NCI-H2029 treated with DMSO at 0.1 percent for 48 hours (cell line): Measurements from ENCODE around the gene GSG1.
"Not testable (repeated sequence)": the region's sequence is repeated elsewhere in the genome, so short reads cannot be mapped to it uniquely, and the experiment has no call there.

ENCODE experiments used
- DNase-seq: peaks from one replicate; lab custom pipeline; 2025; lab: John Stamatoyannopoulos, UW

Gene GSG1

DNA sequence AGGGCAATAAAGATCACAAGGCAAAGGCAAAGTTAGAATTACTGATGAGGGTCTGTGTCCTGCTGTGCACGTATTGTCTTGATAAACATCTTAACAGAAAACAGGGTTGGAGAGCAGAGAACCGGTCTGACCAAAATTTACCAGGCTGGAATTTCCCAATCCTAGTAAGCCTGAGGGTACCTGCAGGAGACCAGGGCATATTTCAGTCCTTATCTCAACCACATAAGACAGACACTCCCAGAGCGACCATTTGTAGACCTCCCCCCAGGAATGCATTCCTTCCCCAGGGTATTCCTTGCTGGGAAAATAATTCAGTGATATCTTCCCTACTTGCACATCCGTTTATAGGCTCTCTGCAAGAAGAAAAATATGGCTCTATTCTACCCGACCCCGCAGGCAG, 49.9 kb downstream of the GSG1 start:
- not testable (repeated sequence) for DNase-seq

GRCh38 chr12:13052421-13052820, 51.0 kb downstream of the GSG1 start:
- DNase-seq = no peak

GRCh38 chr12:13049816-13050215, 53.7 kb downstream of the GSG1 start:
- DNase-seq = no peak

DNA sequence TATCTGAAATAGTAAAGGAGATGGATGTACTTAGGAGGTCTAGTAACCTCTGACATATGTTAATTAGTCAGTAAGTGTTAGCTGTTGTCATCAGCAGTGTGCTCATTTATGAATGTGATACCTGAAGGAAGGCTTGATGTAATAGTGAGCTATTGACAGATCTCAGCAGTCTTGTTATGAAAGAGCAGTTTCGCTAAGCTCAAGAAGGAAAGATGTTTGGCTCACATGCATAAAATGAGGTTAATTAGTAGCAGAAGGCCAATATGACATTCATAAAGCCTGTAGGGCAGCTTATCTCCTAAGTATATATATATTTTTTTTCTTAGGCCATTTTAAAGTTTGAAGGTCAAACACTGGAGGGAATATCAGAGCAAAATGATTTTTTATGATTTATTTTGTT, 56.5 kb downstream of the GSG1 start:
- no peak for DNase-seq

- DNase-seq = no peak
Measured at GRCh38 chr12:13045816-13046215, 57.7 kb downstream of the GSG1 start.

GRCh38 chr12:13044906-13045299, 58.6 kb downstream of the GSG1 start:
- no peak for DNase-seq

- DNase-seq = no peak
Measured at GRCh38 chr12:13044002-13044905, 59.2 kb downstream of the GSG1 start, which contains the start of gene FAM234B. Gene FAM234B (plus strand): TSS chr12:13044381. CDS start chr12:13044404, 23 bp downstream.

GRCh38 chr12:13042666-13043230, 60.7 kb downstream of the GSG1 start:
- DNase-seq = no peak

GRCh38 chr12:13041224-13041623, 62.2 kb downstream of the GSG1 start:
- no peak for DNase-seq

DNA sequence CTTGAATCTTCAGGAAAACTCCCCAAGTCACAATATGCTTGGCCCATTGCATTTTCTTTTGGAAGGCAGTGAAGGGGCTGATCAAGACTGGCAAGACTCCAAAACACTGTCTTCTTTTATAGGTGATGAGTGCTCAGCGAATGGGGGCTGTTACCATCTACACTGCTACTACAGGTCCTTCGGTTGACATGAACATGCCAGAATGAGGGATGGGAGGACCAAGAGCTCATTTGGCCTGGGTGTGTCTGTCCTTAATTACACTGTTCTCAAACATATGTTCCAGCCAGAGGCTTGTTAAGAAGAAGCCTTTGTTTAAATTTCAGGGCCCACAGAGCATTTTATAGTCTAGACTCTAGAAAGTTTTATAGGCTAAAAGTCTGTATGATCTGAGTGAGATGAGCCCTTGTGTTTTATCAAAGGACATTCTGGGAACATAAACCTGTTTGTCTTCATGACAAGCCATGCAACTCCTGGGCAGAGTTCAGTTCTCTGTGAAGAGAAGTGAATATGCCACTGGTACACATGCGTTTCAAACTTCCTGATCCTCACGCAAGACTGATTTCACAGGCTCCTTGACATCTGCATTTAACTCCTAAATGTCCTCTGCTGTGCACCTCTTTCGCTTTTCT, 64.0 kb downstream of the GSG1 start:
- DNase-seq = no peak

DNA sequence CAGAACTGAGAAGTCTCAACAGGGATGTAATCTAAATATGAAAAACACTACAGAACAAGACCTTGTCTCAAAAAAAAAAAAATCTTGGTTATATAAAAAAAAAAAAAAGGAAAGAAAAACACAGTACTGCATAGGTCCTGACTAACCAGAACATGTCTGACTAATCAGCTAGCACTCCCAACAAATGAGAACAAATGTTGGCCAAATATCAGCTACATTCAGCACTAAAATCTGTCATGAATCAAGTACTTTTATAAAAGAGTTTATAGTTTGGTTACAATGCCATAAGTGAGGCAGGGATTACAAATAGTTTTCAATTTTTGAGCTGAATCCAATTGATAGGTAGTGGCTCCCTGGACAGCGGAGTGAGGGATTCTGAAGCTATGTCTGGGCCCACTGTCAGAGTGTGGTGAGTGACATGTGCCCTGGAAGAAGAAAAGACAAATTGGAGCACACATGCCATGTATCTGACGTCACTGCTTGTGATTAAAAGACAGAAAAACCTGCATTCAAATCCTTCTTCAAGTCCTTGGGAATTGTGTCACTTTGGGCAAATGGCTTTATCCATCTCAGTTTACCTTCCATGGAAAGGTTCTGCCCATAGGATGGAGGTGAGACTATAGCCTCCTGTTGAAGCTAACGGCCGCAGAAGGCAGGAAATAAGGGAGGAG, 64.8 kb downstream of the GSG1 start:
- DNase-seq = no peak

GRCh38 chr12:13036881-13037280, 66.6 kb downstream of the GSG1 start:
- no peak for DNase-seq

GRCh38 chr12:13035335-13035734, 68.1 kb downstream of the GSG1 start:
- not testable (repeated sequence) for DNase-seq
